ENCODE data around the gene ARHGAP45.

GRCh38 chr19:1065606-1066109 is 1.3 kb upstream of the ARHGAP45 start:
- TF ChIP-seq CTCF (IDR thresholded peaks at IDR 0.05) (no peak), POLR2A (IDR thresholded peaks at IDR 0.05) (no peak)
